ENCODE results near the gene VRK2.

VRK2 gene

GRCh38 chr2:58204195-58204959 lies 157.8 kb downstream of the VRK2 start:
- H3K36me3 ChIP-seq (ENCODE audit: insufficient read depth, low read length): peaks cover 2% of the 10 kb centered on the region
- H3K9me3 ChIP-seq (replicated peaks; ENCODE audit: low read length): no peaks in the 10 kb centered on the region
- H3K4me1 ChIP-seq (ENCODE audit: control insufficient read depth, insufficient read depth, low read length): peaks cover 8% of the 10 kb centered on the region
- no peak overlapping the region for H3K9ac ChIP-seq (ENCODE audit: low read depth, low read length)
- no peaks in the 10 kb centered on the region for H3K27me3 ChIP-seq (ENCODE audit: control insufficient read depth, insufficient read depth, low read length)
- H3K4me3 ChIP-seq (ENCODE audit: low read length): no peak overlapping the region
- no peak overlapping the region for H3K4me2 ChIP-seq (ENCODE audit: low read length)

GRCh38 chr2:58206785-58207184 lies 160.2 kb downstream of the VRK2 start:
- Histone ChIP-seq H3K9ac (ENCODE audit: low read depth, low read length) (no peak overlapping the region), H3K4me2 (ENCODE audit: low read length) (no peak overlapping the region), H3K4me1 (ENCODE audit: control insufficient read depth, insufficient read depth, low read length) (peaks cover 8% of the 10 kb centered on the region), H3K9me3 (replicated peaks; ENCODE audit: low read length) (no peaks in the 10 kb centered on the region), H3K4me3 (ENCODE audit: low read length) (no peak overlapping the region), H3K36me3 (ENCODE audit: insufficient read depth, low read length) (peaks cover 8% of the 10 kb centered on the region), H3K27me3 (ENCODE audit: control insufficient read depth, insufficient read depth, low read length) (no peaks in the 10 kb centered on the region)

DNA sequence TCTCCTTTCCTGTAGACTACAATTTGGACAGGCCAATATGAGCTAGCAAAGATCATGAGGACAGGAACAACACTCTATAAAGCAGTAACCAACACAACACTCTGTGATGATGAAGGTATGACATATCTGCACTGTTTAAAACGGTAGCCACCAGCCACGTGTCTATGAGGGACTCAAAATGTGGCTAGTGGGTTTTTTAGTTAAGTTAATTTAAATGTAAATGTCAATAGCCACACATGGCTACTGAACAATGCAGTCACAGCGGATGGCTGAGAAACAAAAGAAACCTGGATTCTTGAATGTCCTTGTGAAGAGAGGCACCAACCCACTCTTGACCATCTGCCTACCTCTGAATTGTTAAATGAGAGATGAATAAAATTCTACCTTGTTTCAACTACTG lies 160.6 kb downstream of the VRK2 start:
- H3K36me3 ChIP-seq (ENCODE audit: insufficient read depth, low read length): peaks cover 8% of the 10 kb centered on the region
- peaks cover 8% of the 10 kb centered on the region for H3K4me1 ChIP-seq (ENCODE audit: control insufficient read depth, insufficient read depth, low read length)
- no peak overlapping the region for H3K4me3 ChIP-seq (ENCODE audit: low read length)
- H3K4me2 ChIP-seq (ENCODE audit: low read length): no peak overlapping the region
- no peaks in the 10 kb centered on the region for H3K9me3 ChIP-seq (replicated peaks; ENCODE audit: low read length)
- H3K9ac ChIP-seq (ENCODE audit: low read depth, low read length): no peak overlapping the region
- no peaks in the 10 kb centered on the region for H3K27me3 ChIP-seq (ENCODE audit: control insufficient read depth, insufficient read depth, low read length)
